CD14-positive monocyte (primary cell): ENCODE results near the gene ATP5MC3. TPM values are rescaled to one million over a fixed set of nuclear protein-coding genes. Genes with fewer than 3 reads are reported as not detected.

Experiments
- DNase-seq, 3 donors: peaks; one replicate each; pipeline ENCODE4 v3.0.0-alpha.2; 2011 to 2022
- H2AFZ ChIP-seq: 2 replicates; pipeline ENCODE4 v1.6.0; 2012; ENCODE audit warnings: mild to moderate bottlenecking, low read depth, low read length, inconsistent platforms; ENCODE audit not compliant: insufficient read depth, poor library complexity, severe bottlenecking
- H3K27ac ChIP-seq, 2 donors: 1 replicate in 1 of 2; 2 replicates in 1 of 2; pipeline ENCODE4 v1.5.1; 2012 to 2013; ENCODE audit warnings: low read length in 2 of 2, control low read depth in 1 of 2, inconsistent platforms in 1 of 2, low read depth in 1 of 2, mild to moderate bottlenecking in 1 of 2
- H3K27me3 ChIP-seq, 2 donors: one replicate each; pipeline versions ENCODE4 v1.6.0 to v1.6.1; 2011 to 2013; ENCODE audit warnings: low read length in 2 of 2; ENCODE audit not compliant: control insufficient read depth in 2 of 2, insufficient read depth in 2 of 2
- H3K36me3 ChIP-seq, 2 donors: replicated peaks in 1 of 2; 1 replicate in 1 of 2; 2 replicates in 1 of 2; pipeline versions ENCODE4 v1.5.1 to v1.6.1; 2012 to 2013; ENCODE audit warnings: low read length in 2 of 2, control low read depth in 1 of 2, inconsistent platforms in 1 of 2, mild to moderate bottlenecking in 1 of 2; ENCODE audit not compliant: insufficient read depth in 2 of 2, control insufficient read depth in 1 of 2
- H3K4me1 ChIP-seq, 2 donors: 1 replicate in 1 of 2; 2 replicates in 1 of 2; pipeline versions ENCODE4 v1.5.1 to v1.6.1; 2012 to 2013; ENCODE audit warnings: low read length in 2 of 2, control low read depth in 1 of 2, inconsistent platforms in 1 of 2, mild to moderate bottlenecking in 1 of 2, moderate library complexity in 1 of 2; ENCODE audit not compliant: insufficient read depth in 2 of 2, control insufficient read depth in 1 of 2
- H3K4me2 ChIP-seq: replicated peaks from 2 replicates; pipeline ENCODE3; 2012; ENCODE audit warnings: low read length, moderate library complexity, mild to moderate bottlenecking; ENCODE audit not compliant: poor library complexity, severe bottlenecking; ENCODE audit errors: extremely low read depth
- H3K4me3 ChIP-seq, 3 experiments: fragments of 200-600 bp in 1 of 3; sonication (generic) in 1 of 3; replicated peaks in 1 of 3; 1 replicate in 2 of 3; 2 replicates in 1 of 3; pipeline ENCODE4 v1.5.1; 2011 to 2013; ENCODE audit warnings: low read length in 3 of 3, mild to moderate bottlenecking in 3 of 3, control low read depth in 2 of 3, low read depth in 2 of 3, inconsistent platforms in 1 of 3, moderate library complexity in 1 of 3
- H3K79me2 ChIP-seq: 2 replicates; pipeline ENCODE4 v1.6.0; 2012; ENCODE audit warnings: mild to moderate bottlenecking, control low read depth, inconsistent platforms, low read length, moderate library complexity; ENCODE audit not compliant: insufficient read depth
- H3K9ac ChIP-seq: 2 replicates; pipeline ENCODE4 v1.6.0; 2017; ENCODE audit warnings: low read length, mild to moderate bottlenecking; ENCODE audit not compliant: insufficient read depth, poor library complexity, severe bottlenecking
- H3K9me3 ChIP-seq, 2 donors: replicated peaks in 1 of 2; 1 replicate in 1 of 2; 2 replicates in 1 of 2; pipeline versions ENCODE4 v1.5.1 to v1.6.1; 2012 to 2013; ENCODE audit warnings: low read length in 2 of 2, control low read depth in 1 of 2; ENCODE audit not compliant: control insufficient read depth in 1 of 2, insufficient read depth in 1 of 2
- H4K20me1 ChIP-seq: 2 replicates; pipeline ENCODE4 v1.6.0; 2012; ENCODE audit warnings: mild to moderate bottlenecking, low read length, control low read depth, moderate library complexity; ENCODE audit not compliant: insufficient read depth
- H3K27ac Mint-ChIP-seq, 7 donors: one replicate each; pipeline ENCODE4 v1.8.0; 2020; ENCODE audit warnings: mild to moderate bottlenecking in 7 of 7, mixed read lengths in 7 of 7, moderate library complexity in 6 of 7, inconsistent platforms in 2 of 7
- H3K27me3 Mint-ChIP-seq, 3 donors: one replicate each; pipeline ENCODE4 v1.8.0; 2021 to 2022; ENCODE audit warnings: low read depth in 3 of 3, mild to moderate bottlenecking in 3 of 3, mixed read lengths in 3 of 3, moderate library complexity in 3 of 3, inconsistent platforms in 1 of 3
- H3K36me3 Mint-ChIP-seq, 2 donors: one replicate each; pipeline ENCODE4 v1.8.0; 2020; ENCODE audit warnings: mixed read lengths in 2 of 2, inconsistent platforms in 1 of 2, mild to moderate bottlenecking in 1 of 2
- H3K4me1 Mint-ChIP-seq: one replicate; pipeline ENCODE4 v1.8.0; 2020; ENCODE audit warnings: mild to moderate bottlenecking, mixed read lengths
- H3K4me3 Mint-ChIP-seq, 2 donors: one replicate each; pipeline ENCODE4 v1.8.0; 2020; ENCODE audit warnings: mild to moderate bottlenecking in 2 of 2, mixed read lengths in 2 of 2, moderate library complexity in 1 of 2
- H3K9me3 Mint-ChIP-seq, 7 donors: one replicate each; pipeline ENCODE4 v1.8.0; 2020 to 2022; ENCODE audit warnings: mixed read lengths in 7 of 7, mild to moderate bottlenecking in 6 of 7, moderate library complexity in 6 of 7, inconsistent platforms in 2 of 7
- WGBS: methylation state at CpG from one replicate; pipeline ENCODE4 v1.1.5; 2013; ENCODE audit warnings: missing lambda C conversion rate; ENCODE audit not compliant: insufficient coverage; 5-methylcytosine and 5-hydroxymethylcytosine counted together
- intact Hi-C, 2 donors: fragments of 100-400 bp; cut with micrococcal nuclease; formaldehyde crosslinking; loops; one replicate each; pipeline versions ENCODE4 v1.15.0 to v1.15.1; 2023
- polyA plus RNA-seq, 3 donors: library from polyadenylated mRNA; depleted of rRNA in 1 of 3; unstranded in 2 of 3; stranded (reverse) in 1 of 3; fragments of 300-500 nt in 2 of 3; fragments of >200 nt in 1 of 3; fragmentation: Illumina TruSeq in 2 of 3; gene quantifications; 1 replicate in 2 of 3; 2 replicates in 1 of 3; pipeline ENCODE4 v1.2.3, GENCODE V29; 2012 to 2021
- TF ChIP-seq, protein P1 (sequence below): fragments of 200-600 bp; IDR thresholded peaks from one replicate; pipeline ENCODE4 v1.8.0; 2022; ENCODE audit warnings: antibody characterized with exemption, mild to moderate bottlenecking

ATP5MC3 gene
- polyA plus RNA-seq, 3 donors: 139 to 533 (median 493) TPM

DNA sequence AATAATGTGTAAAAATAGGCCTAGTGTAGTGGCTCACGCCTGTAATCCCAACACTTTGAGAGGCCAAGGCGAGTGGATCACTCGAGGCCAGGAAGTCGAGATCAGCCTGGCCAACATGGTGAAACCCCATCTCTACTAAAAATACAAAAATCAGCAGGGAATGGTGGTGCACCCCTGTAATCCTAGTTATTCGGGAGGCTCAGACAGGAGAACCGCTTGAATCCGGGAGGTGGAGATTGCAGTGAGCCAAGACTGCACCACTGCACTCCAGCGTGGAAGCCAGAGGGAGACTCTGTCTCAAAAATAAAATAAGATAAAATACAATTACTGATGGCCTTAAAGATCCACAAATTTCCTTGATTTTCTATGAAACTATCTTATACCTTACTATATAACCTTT is 17.3 kb downstream of the ATP5MC3 start:
- Mint-ChIP-seq H3K9me3 (no peaks in the 10 kb centered on the region), H3K36me3 (peaks cover 3 to 8% of the 10 kb centered on the region in 2 donors), H3K4me3 (no peak overlapping the region), H3K27me3 (no peaks in the 10 kb centered on the region), H3K27ac (no peak overlapping the region), H3K4me1 (peaks cover 18% of the 10 kb centered on the region)
- Histone ChIP-seq H4K20me1 (peaks cover 56% of the 10 kb centered on the region), H3K9ac (no peak overlapping the region), H3K36me3 (peaks cover 0 to 2% of the 10 kb centered on the region in 2 donors), H3K9me3 (no peaks in the 10 kb centered on the region), H2AFZ (no peak overlapping the region), H3K4me1 (peaks cover 8 to 26% of the 10 kb centered on the region in 2 donors), H3K4me2 (no peak overlapping the region), H3K79me2 (peaks cover 84% of the 10 kb centered on the region), H3K4me3 (no peak overlapping the region), H3K27me3 (no peaks in the 10 kb centered on the region), H3K27ac (no peak overlapping the region)
- DNase-seq: no peak
- TF ChIP-seq, protein P1, sequence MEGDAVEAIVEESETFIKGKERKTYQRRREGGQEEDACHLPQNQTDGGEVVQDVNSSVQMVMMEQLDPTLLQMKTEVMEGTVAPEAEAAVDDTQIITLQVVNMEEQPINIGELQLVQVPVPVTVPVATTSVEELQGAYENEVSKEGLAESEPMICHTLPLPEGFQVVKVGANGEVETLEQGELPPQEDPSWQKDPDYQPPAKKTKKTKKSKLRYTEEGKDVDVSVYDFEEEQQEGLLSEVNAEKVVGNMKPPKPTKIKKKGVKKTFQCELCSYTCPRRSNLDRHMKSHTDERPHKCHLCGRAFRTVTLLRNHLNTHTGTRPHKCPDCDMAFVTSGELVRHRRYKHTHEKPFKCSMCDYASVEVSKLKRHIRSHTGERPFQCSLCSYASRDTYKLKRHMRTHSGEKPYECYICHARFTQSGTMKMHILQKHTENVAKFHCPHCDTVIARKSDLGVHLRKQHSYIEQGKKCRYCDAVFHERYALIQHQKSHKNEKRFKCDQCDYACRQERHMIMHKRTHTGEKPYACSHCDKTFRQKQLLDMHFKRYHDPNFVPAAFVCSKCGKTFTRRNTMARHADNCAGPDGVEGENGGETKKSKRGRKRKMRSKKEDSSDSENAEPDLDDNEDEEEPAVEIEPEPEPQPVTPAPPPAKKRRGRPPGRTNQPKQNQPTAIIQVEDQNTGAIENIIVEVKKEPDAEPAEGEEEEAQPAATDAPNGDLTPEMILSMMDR: no peak
- WGBS: no CpG with 5 or more reads among the region's 8 CpGs
- intact Hi-C loops: no loop called here

DNA sequence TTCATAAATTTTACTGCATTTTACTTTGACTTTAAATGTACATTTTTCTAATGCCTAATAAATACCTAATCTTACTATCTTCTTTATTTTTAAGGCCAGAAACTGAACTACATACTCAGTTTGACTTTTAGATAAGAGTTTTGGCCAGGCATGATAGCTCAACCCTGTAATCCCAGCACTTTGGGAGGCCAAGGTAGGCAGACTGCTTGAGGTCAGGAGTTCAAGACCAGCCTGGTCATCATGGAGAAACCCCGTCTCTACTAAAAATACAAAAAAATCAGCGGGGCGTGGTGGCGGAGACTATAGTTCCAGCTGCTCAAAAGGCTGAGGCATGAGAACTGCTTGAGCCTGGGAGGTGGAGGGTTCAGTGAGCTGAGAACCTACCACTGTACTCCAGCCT is 22.6 kb downstream of the ATP5MC3 start:
- peaks cover 6% of the 10 kb centered on the region for H3K4me1 Mint-ChIP-seq
- Histone ChIP-seq H3K9me3 (no peaks in the 10 kb centered on the region), H3K36me3 (peaks cover 6 to 10% of the 10 kb centered on the region in 2 donors), H4K20me1 (peaks cover 86% of the 10 kb centered on the region), H3K9ac (no peak overlapping the region), H3K27ac (no peak overlapping the region), H3K27me3 (no peaks in the 10 kb centered on the region), H3K4me3 (no peak overlapping the region), H3K4me2 (no peak overlapping the region), H3K79me2 (peaks cover 95% of the 10 kb centered on the region), H3K4me1 (no peaks in the 10 kb centered on the region), H2AFZ (no peak overlapping the region)
- intact Hi-C loops: no loop called here
- H3K4me3 Mint-ChIP-seq: no peak overlapping the region
- no CpG with 5 or more reads among the region's 4 CpGs for WGBS
- no peaks in the 10 kb centered on the region for H3K9me3 Mint-ChIP-seq
- H3K36me3 Mint-ChIP-seq: peaks cover 5 to 8% of the 10 kb centered on the region in 2 donors
- DNase-seq: no peak
- TF ChIP-seq, protein P1: no peak
- no peaks in the 10 kb centered on the region for H3K27me3 Mint-ChIP-seq
- peak overlapping the region in 1 of 7 donors; percentile 23 for H3K27ac Mint-ChIP-seq
